ENCODE results near the gene CCDC77. TPM values are rescaled to one million over a fixed set of nuclear protein-coding genes. Genes with fewer than 3 reads are reported as not detected.
A peak's percentile ranks its signal among the peaks of the same experiment; 100 is the strongest.

CCDC77 gene
- total RNA-seq, 4 donors from 2014 or later: 3.0 to 7.0 (median 5.5) TPM

DNA sequence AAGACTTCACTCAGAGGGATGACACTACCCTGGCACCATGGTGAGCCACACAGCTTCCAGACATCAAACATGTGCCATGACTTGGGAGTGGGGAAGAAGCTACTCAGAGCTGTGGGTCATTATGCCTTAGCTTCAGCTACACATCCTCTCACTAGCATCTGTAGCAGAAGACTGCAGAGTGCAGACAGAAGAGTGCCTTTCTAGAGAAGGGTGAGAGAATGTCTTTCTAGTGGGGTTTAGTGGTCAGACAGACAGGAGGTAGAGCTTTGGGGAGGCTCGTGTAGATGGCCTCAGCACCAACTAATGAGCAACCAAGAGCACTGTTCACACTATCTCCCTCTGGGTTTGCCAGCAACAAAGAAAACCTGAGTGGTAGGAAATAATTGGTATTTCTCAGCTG, 53.4 kb downstream of the CCDC77 start:
- ATAC-seq: no peak
- H3K36me3 ChIP-seq: no peaks in the 10 kb centered on the region
- TF ChIP-seq, protein P1, sequence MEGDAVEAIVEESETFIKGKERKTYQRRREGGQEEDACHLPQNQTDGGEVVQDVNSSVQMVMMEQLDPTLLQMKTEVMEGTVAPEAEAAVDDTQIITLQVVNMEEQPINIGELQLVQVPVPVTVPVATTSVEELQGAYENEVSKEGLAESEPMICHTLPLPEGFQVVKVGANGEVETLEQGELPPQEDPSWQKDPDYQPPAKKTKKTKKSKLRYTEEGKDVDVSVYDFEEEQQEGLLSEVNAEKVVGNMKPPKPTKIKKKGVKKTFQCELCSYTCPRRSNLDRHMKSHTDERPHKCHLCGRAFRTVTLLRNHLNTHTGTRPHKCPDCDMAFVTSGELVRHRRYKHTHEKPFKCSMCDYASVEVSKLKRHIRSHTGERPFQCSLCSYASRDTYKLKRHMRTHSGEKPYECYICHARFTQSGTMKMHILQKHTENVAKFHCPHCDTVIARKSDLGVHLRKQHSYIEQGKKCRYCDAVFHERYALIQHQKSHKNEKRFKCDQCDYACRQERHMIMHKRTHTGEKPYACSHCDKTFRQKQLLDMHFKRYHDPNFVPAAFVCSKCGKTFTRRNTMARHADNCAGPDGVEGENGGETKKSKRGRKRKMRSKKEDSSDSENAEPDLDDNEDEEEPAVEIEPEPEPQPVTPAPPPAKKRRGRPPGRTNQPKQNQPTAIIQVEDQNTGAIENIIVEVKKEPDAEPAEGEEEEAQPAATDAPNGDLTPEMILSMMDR (IDR thresholded peaks at IDR 0.05): no peak
- TF ChIP-seq POLR2A (IDR thresholded peaks at IDR 0.05) (no peak), POLR2AphosphoS5 (IDR thresholded peaks at IDR 0.05) (no peak)
- no peak overlapping the region for H3K4me3 ChIP-seq
- peaks cover 71% of the 10 kb centered on the region for H3K27me3 ChIP-seq
- 57% methylated on average over 1 of the region's 1 CpG; no CpG with 5 or more reads in 1 of the 2 donors for WGBS, 2 donors (ENCODE audit: low coverage in 1 of 2)
- no peaks in the 10 kb centered on the region for H3K9me3 ChIP-seq
- H3K27ac ChIP-seq: no peak overlapping the region
- peaks cover 0 to 9% (median 4%) of the 10 kb centered on the region in 3 donors for H3K4me1 ChIP-seq

DNA sequence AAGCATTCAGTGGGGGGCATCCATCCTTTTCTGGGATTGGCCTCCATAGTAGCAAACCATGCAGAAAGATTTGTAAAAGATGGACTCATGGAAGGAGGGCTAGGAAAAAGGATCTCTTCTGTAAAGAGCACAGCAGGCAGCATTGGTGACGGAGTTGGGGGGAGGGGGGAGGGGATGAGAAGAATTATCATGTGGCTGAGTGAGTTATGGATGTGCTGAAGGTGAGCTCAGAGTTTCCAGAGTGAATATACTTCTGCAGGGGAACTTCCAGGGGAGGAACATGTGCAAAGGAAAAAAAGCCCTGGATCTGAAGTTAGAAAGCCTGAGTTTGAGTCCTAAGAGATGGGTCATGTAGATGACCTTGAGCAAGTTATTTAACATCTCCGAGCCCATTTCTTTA, 54.4 kb downstream of the CCDC77 start:
- peaks cover 69% of the 10 kb centered on the region for H3K27me3 ChIP-seq
- H3K4me1 ChIP-seq: peaks cover 0 to 17% (median 10%) of the 10 kb centered on the region in 3 donors
- no peak for ATAC-seq
- no peak overlapping the region for H3K27ac ChIP-seq
- no peaks in the 10 kb centered on the region for H3K9me3 ChIP-seq
- H3K4me3 ChIP-seq: no peak overlapping the region
- 37% methylated on average over 2 of the region's 2 CpGs; no CpG with 5 or more reads in 1 of the 2 donors for WGBS, 2 donors (ENCODE audit: low coverage in 1 of 2)
- TF ChIP-seq POLR2A (IDR thresholded peaks at IDR 0.05): no peak
- no peak for TF ChIP-seq EP300 (IDR thresholded peaks at IDR 0.05)
- TF ChIP-seq POLR2AphosphoS5 (IDR thresholded peaks at IDR 0.05): no peak
- TF ChIP-seq, protein P1 (IDR thresholded peaks at IDR 0.05): no peak
- no peaks in the 10 kb centered on the region for H3K36me3 ChIP-seq

DNA sequence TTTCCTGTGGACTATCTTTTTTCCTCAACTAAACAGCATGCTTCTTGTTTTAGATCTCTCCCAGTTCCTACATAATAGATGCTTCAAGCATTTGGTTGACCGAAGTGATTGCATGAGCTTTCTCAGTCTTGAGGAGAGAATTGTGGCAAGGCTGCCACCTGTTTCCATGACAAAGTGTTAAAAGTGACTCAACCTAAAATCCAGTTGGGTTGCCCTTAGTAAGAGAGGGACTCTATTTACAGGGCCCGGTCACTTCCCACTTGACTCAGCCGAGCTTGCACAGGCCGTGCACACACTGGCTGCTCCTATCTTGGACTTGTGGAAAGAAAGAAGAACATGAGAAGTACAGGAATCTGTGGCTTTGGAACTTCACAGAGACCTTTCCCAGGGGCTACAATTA, 56.2 kb downstream of the CCDC77 start:
- H3K36me3 ChIP-seq: no peaks in the 10 kb centered on the region
- peaks cover 69% of the 10 kb centered on the region for H3K27me3 ChIP-seq
- H3K4me1 ChIP-seq: peaks cover 0 to 22% (median 10%) of the 10 kb centered on the region in 3 donors
- 66 to 92% methylated on average over 4 of the region's 4 CpGs for WGBS, 2 donors (ENCODE audit: low coverage in 1 of 2)
- TF ChIP-seq, protein P1 (IDR thresholded peaks at IDR 0.05): no peak
- TF ChIP-seq POLR2AphosphoS5 (IDR thresholded peaks at IDR 0.05) (no peak), EP300 (IDR thresholded peaks at IDR 0.05) (no peak), POLR2A (IDR thresholded peaks at IDR 0.05) (no peak)
- H3K27ac ChIP-seq: no peak overlapping the region
- H3K9me3 ChIP-seq: no peaks in the 10 kb centered on the region
- no peak overlapping the region for H3K4me3 ChIP-seq
- no peak for ATAC-seq

DNA sequence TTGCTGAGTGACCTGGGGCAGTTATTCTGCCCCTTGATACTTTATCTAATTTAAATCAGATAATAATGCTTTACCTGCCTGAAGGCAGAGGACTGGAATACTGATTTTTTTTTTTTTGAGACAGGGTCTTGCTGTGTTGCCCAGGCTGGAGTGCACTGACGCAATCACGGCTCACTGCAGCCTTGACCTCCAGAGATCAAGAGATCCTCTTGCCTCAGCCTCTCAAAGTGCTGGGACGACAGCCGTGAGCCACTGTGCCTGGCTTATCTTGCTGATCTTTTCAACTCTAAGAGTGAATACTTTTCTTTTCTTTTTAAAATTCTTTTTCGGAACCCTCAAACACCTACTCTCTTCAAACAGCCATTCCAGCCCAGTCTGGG, 57.6 kb downstream of the CCDC77 start:
- WGBS, 2 donors (ENCODE audit: low coverage in 1 of 2): 27 to 49% methylated on average over 2 to 5 of the region's 5 CpGs
- H3K4me3 ChIP-seq: peak overlapping the region in 1 of 2 donors; percentile 65
- no peak for ATAC-seq
- TF ChIP-seq POLR2A (IDR thresholded peaks at IDR 0.05): no peak
- TF ChIP-seq, protein P1 (IDR thresholded peaks at IDR 0.05): no peak
- TF ChIP-seq EP300 (IDR thresholded peaks at IDR 0.05): no peak
- no peak for TF ChIP-seq POLR2AphosphoS5 (IDR thresholded peaks at IDR 0.05)
- no peaks in the 10 kb centered on the region for H3K9me3 ChIP-seq
- peaks cover 0 to 22% (median 10%) of the 10 kb centered on the region in 3 donors for H3K4me1 ChIP-seq
- no peak overlapping the region for H3K27ac ChIP-seq
- H3K27me3 ChIP-seq: peaks cover 73% of the 10 kb centered on the region
- no peaks in the 10 kb centered on the region for H3K36me3 ChIP-seq

DNA sequence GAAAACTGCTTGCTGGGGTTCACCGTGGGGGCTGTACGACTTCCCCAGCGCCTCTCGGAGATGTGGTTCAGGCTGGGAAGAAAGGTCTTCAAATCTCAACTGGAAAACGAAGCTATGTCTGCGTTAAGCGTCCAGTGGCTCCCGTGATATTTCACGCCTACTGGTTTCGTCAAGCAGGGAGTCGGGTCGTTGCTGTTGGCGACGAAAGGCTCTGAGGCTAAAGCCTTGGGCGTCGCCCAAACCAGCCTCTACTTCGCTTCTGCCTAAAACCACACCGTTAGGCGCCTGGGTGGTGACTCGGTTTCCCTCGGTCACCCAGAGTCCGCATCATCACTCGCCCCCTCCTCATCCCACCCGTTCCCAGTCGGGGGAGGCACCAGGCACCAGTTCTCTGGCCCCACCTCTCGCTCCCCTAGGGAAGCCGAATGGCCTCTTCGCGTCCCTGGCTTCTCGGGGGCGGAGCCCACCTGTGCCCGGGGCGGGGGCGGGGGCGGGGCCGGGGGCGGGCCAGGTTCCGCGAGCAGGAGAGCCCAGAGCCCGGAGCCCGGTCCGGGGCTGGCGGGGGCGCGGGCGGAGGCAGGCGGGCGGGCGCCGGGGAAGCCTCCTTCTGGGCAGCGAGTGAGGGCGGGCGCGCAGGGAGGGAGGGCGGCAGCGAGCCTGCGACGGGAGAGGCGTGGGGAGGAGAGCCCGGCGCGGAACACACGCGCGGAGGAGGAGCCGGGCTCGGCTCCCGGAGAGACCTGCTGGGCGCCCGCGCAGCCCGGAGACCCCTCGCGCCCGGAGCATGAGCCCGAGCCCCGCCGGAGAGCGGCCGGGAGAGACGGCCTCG, 58.2 kb downstream of the CCDC77 start, which contains the start of gene B4GALNT3:
B4GALNT3 (plus strand) TSS at position 510 of the 829 bp plus-strand sequence. CDS start 438 bp downstream, outside the sequence.
- Histone ChIP-seq H3K27me3 (peaks cover 78% of the 10 kb centered on the region), H3K9me3 (no peaks in the 10 kb centered on the region), H3K4me3 (peak within 1 kb of the TSS; percentile 40 to 65), H3K36me3 (no peaks in the 10 kb centered on the region), H3K27ac (peak within 1 kb of the TSS in 1 of 4 donors; percentile 25), H3K4me1 (peaks cover 0 to 22% (median 10%) of the 10 kb centered on the region in 3 donors)
- 19 to 20% methylated on average over 7 to 14 of the region's 82 CpGs for WGBS, 2 donors (ENCODE audit: low coverage in 1 of 2)
- ATAC-seq: peak; percentile 65
- no peak for TF ChIP-seq POLR2A (IDR thresholded peaks at IDR 0.05)
- TF ChIP-seq EP300 (IDR thresholded peaks at IDR 0.05): no peak
- TF ChIP-seq POLR2AphosphoS5 (IDR thresholded peaks at IDR 0.05): no peak
- TF ChIP-seq, protein P1 (IDR thresholded peaks at IDR 0.05): no peak
